ENCODE results near the gene DACT2. TPM values are rescaled to one million over a fixed set of nuclear protein-coding genes. Genes with fewer than 3 reads are reported as not detected.

The DACT2 gene
- total RNA-seq, 1 experiment from 2014 or later: 3.3 TPM

DNA sequence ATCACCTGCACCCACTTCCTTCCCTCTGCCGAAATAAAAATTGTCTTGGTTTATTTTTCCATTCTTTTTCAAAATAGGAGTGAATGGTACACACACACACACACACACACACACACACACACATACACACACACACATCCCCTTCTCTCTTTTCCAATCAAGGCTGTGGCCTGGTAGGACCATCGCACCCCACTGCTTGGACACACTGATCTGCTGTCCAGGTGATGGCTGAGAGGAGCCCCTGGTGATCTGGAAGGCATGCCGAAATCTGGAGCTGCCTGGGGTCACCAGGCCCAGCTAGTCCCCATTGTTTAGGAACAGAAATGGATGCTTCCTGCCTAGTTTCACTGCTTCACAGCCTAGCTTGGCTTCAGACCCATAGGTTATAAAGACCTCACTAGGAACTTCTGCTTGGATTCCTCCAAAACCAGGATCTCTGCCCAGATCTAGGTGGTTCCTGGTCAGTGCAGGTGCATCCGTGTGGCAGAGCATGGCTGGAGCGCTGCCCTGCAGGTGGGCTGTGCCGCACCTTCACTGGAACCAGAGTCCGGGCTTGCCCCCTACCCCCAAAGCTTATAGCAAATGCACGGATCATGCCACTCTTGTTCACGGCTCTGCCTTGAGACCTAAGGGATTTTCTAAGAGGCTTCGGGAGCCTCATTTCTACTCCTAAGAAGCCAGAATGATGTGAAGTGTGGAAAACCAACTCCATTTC, 42.9 kb upstream of the DACT2 start:
- ATAC-seq: no peak
- TF ChIP-seq TCF7L2 (IDR thresholded peaks at IDR 0.05; ENCODE audit: low read depth, low read length): no peak
- TF ChIP-seq, protein P1, sequence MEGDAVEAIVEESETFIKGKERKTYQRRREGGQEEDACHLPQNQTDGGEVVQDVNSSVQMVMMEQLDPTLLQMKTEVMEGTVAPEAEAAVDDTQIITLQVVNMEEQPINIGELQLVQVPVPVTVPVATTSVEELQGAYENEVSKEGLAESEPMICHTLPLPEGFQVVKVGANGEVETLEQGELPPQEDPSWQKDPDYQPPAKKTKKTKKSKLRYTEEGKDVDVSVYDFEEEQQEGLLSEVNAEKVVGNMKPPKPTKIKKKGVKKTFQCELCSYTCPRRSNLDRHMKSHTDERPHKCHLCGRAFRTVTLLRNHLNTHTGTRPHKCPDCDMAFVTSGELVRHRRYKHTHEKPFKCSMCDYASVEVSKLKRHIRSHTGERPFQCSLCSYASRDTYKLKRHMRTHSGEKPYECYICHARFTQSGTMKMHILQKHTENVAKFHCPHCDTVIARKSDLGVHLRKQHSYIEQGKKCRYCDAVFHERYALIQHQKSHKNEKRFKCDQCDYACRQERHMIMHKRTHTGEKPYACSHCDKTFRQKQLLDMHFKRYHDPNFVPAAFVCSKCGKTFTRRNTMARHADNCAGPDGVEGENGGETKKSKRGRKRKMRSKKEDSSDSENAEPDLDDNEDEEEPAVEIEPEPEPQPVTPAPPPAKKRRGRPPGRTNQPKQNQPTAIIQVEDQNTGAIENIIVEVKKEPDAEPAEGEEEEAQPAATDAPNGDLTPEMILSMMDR (IDR thresholded peaks at IDR 0.05): no peak
- no peak for TF ChIP-seq SIN3A (IDR thresholded peaks at IDR 0.05; ENCODE audit: borderline replicate concordance, insufficient read depth, low read depth, low read length)
- TF ChIP-seq POLR2AphosphoS5 (IDR thresholded peaks at IDR 0.05; ENCODE audit: low read depth, low read length): no peak
- TF ChIP-seq, protein P2, sequence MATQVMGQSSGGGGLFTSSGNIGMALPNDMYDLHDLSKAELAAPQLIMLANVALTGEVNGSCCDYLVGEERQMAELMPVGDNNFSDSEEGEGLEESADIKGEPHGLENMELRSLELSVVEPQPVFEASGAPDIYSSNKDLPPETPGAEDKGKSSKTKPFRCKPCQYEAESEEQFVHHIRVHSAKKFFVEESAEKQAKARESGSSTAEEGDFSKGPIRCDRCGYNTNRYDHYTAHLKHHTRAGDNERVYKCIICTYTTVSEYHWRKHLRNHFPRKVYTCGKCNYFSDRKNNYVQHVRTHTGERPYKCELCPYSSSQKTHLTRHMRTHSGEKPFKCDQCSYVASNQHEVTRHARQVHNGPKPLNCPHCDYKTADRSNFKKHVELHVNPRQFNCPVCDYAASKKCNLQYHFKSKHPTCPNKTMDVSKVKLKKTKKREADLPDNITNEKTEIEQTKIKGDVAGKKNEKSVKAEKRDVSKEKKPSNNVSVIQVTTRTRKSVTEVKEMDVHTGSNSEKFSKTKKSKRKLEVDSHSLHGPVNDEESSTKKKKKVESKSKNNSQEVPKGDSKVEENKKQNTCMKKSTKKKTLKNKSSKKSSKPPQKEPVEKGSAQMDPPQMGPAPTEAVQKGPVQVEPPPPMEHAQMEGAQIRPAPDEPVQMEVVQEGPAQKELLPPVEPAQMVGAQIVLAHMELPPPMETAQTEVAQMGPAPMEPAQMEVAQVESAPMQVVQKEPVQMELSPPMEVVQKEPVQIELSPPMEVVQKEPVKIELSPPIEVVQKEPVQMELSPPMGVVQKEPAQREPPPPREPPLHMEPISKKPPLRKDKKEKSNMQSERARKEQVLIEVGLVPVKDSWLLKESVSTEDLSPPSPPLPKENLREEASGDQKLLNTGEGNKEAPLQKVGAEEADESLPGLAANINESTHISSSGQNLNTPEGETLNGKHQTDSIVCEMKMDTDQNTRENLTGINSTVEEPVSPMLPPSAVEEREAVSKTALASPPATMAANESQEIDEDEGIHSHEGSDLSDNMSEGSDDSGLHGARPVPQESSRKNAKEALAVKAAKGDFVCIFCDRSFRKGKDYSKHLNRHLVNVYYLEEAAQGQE (IDR thresholded peaks at IDR 0.05; ENCODE audit: insufficient read depth in 1 of 2, low read depth in 2 of 2, low read length in 1 of 2): no peak
- intact Hi-C loops (cut with micrococcal nuclease; ENCODE audit: unreplicated experiment) (no loop called here), in situ Hi-C loops (cut with HindIII; ENCODE audit: low pct_unique_long_range_greater_than_20kb, low sequenced_read_pairs) (no loop called here)
- DNase-seq (ENCODE audit: low read depth, low spot score): no peak
- Histone ChIP-seq H3K4me3 (ENCODE audit: low read depth in 2 of 2, low read length in 2 of 2) (no peak overlapping the region), H3K27ac (ENCODE audit: low read length) (no peak overlapping the region), H3K27me3 (ENCODE audit: control insufficient read depth, insufficient read depth, low read length) (no peaks in the 10 kb centered on the region), H3K4me1 (ENCODE audit: control insufficient read depth, insufficient read depth, low read length) (no peaks in the 10 kb centered on the region), H3K9me3 (ENCODE audit: control insufficient read depth, insufficient read depth, low read depth, low read length) (peaks cover 12% of the 10 kb centered on the region; the same call in 1 of the 2 replicates), H3K36me3 (ENCODE audit: control insufficient read depth, insufficient read depth, low read length) (no peaks in the 10 kb centered on the region)
- ChIA-PET POLR2A (no interaction called here), CTCF (no interaction called here)
- BruUV-seq (replicated peaks): no TSS peak

DNA sequence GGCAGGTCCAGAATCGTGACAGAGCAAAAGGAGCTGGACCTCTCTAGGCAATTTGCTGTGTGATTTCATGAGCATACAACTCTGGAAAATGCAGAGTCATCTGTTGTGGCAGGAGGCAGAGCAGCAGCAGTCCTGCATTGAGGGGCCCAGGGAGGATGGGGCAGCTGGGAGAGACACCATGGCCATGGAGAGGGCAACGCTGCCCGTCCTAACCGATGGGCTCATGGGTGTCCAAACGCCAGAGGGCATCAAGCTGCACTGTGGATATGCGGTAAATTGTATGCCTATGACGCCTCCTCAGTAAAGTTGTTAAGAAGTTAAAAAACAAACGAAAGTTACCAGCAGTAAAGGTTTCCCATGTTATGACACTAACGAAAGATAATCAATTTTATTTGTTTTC, 42.2 kb upstream of the DACT2 start:
- DNase-seq (ENCODE audit: low read depth, low spot score): no peak
- intact Hi-C loops (cut with micrococcal nuclease; ENCODE audit: unreplicated experiment): no loop called here
- ChIA-PET POLR2A (no interaction called here), CTCF (no interaction called here)
- TF ChIP-seq SIN3A (IDR thresholded peaks at IDR 0.05; ENCODE audit: borderline replicate concordance, insufficient read depth, low read depth, low read length): no peak
- TF ChIP-seq POLR2AphosphoS5 (IDR thresholded peaks at IDR 0.05; ENCODE audit: low read depth, low read length): no peak
- TF ChIP-seq, protein P2 (IDR thresholded peaks at IDR 0.05; ENCODE audit: insufficient read depth in 1 of 2, low read depth in 2 of 2, low read length in 1 of 2): no peak
- TF ChIP-seq, protein P1 (IDR thresholded peaks at IDR 0.05): no peak
- no peak for TF ChIP-seq TCF7L2 (IDR thresholded peaks at IDR 0.05; ENCODE audit: low read depth, low read length)
- Histone ChIP-seq H3K9me3 (ENCODE audit: control insufficient read depth, insufficient read depth, low read depth, low read length) (peaks cover 12% of the 10 kb centered on the region; the same call in 1 of the 2 replicates), H3K27ac (ENCODE audit: low read length) (no peak overlapping the region), H3K4me3 (ENCODE audit: low read depth in 2 of 2, low read length in 2 of 2) (no peak overlapping the region), H3K4me1 (ENCODE audit: control insufficient read depth, insufficient read depth, low read length) (no peaks in the 10 kb centered on the region), H3K27me3 (ENCODE audit: control insufficient read depth, insufficient read depth, low read length) (no peaks in the 10 kb centered on the region), H3K36me3 (ENCODE audit: control insufficient read depth, insufficient read depth, low read length) (no peaks in the 10 kb centered on the region)
- in situ Hi-C loops (cut with HindIII; ENCODE audit: low pct_unique_long_range_greater_than_20kb, low sequenced_read_pairs): no loop called here
- no peak for ATAC-seq
- BruUV-seq (replicated peaks): no TSS peak

Data from Panc1 (cell line).